Loucy (cell line): ENCODE measurements around the gene BMP6.

ENCODE experiments used
- EZH2phosphoT487 ChIP-seq: fragments of 200-600 bp; IDR thresholded peaks from 2 replicates; pipeline ENCODE4 v1.6.1; 2018; ENCODE audit warnings: antibody characterized with exemption, mild to moderate bottlenecking, moderate library complexity, borderline replicate concordance
- TF ChIP-seq, protein P1 (sequence below): fragments of 200-600 bp; sonication (generic); conservative IDR thresholded peaks from 2 replicates; pipeline ENCODE4 v1.5.1; 2014; ENCODE audit warnings: mild to moderate bottlenecking, antibody characterized with exemption, low read length

GRCh38 chr6:7846966-7847818 lies 121.3 kb downstream of the BMP6 start:
- TF ChIP-seq, protein P1, sequence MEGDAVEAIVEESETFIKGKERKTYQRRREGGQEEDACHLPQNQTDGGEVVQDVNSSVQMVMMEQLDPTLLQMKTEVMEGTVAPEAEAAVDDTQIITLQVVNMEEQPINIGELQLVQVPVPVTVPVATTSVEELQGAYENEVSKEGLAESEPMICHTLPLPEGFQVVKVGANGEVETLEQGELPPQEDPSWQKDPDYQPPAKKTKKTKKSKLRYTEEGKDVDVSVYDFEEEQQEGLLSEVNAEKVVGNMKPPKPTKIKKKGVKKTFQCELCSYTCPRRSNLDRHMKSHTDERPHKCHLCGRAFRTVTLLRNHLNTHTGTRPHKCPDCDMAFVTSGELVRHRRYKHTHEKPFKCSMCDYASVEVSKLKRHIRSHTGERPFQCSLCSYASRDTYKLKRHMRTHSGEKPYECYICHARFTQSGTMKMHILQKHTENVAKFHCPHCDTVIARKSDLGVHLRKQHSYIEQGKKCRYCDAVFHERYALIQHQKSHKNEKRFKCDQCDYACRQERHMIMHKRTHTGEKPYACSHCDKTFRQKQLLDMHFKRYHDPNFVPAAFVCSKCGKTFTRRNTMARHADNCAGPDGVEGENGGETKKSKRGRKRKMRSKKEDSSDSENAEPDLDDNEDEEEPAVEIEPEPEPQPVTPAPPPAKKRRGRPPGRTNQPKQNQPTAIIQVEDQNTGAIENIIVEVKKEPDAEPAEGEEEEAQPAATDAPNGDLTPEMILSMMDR = no peak
- no peak for TF ChIP-seq EZH2phosphoT487
